Parathyroid adenoma (tissue), 2 donors: ENCODE measurements around the gene OPCML.

Source experiments
- H2AFZ ChIP-seq: fragments of 300-600 bp; sonication (generic); one replicate; pipeline ENCODE4 v1.7.0; 2017; ENCODE audit warnings: antibody characterized with exemption, mild to moderate bottlenecking
- H3K27ac ChIP-seq: fragments of 300-600 bp; sonication (generic); one replicate; pipeline ENCODE4 v1.7.0; 2017
- H3K27me3 ChIP-seq: fragments of 300-600 bp; sonication (generic); one replicate; pipeline ENCODE4 v1.7.0; 2017; ENCODE audit warnings: low read length; ENCODE audit not compliant: control insufficient read depth, insufficient read depth
- H3K36me3 ChIP-seq: fragments of 300-600 bp; sonication (generic); one replicate; pipeline ENCODE4 v1.7.0; 2017; ENCODE audit warnings: low read length; ENCODE audit not compliant: control insufficient read depth, insufficient read depth
- H3K4me1 ChIP-seq: fragments of 300-600 bp; sonication (generic); one replicate; pipeline ENCODE4 v1.7.0; 2017; ENCODE audit warnings: control low read depth
- H3K4me2 ChIP-seq: fragments of 300-600 bp; sonication (generic); one replicate; pipeline ENCODE4 v1.7.0; 2017; ENCODE audit warnings: low read length
- H3K4me3 ChIP-seq: fragments of 300-600 bp; sonication (generic); one replicate; pipeline ENCODE4 v1.7.0; 2017; ENCODE audit warnings: low read depth, low read length
- H3K79me2 ChIP-seq: fragments of 300-600 bp; sonication (generic); one replicate; pipeline ENCODE4 v1.7.0; 2017; ENCODE audit warnings: control low read depth
- H3K9ac ChIP-seq: fragments of 300-600 bp; sonication (generic); one replicate; pipeline ENCODE4 v1.7.0; 2017; ENCODE audit warnings: mild to moderate bottlenecking
- H3K9me3 ChIP-seq: fragments of 300-600 bp; sonication (generic); one replicate; pipeline ENCODE4 v1.7.0; 2017; ENCODE audit warnings: low read length; ENCODE audit not compliant: control insufficient read depth
- CTCF ChIP-seq: fragments of 300-600 bp; sonication (generic); IDR thresholded peaks from one replicate; pipeline ENCODE4 v1.7.0; 2017; ENCODE audit warnings: antibody characterized with exemption, mild to moderate bottlenecking
- donor health status: primary hyperparathyroidism.

The OPCML gene

GRCh38 chr11:132993991-132994502 lies 538.3 kb downstream of the OPCML start:
- no peak for TF ChIP-seq CTCF
- Histone ChIP-seq H3K4me2 (no peak overlapping the region), H3K9ac (no peak overlapping the region), H2AFZ (no peak overlapping the region), H3K79me2 (no peaks in the 10 kb centered on the region), H3K36me3 (no peaks in the 10 kb centered on the region), H3K4me1 (no peaks in the 10 kb centered on the region), H3K4me3 (no peak overlapping the region), H3K27ac (no peak overlapping the region), H3K27me3 (no peaks in the 10 kb centered on the region), H3K9me3 (no peaks in the 10 kb centered on the region)

GRCh38 chr11:132992838-132993631 lies 539.3 kb downstream of the OPCML start:
- H3K79me2 ChIP-seq, result no peaks in the 10 kb centered on the region
- H2AFZ ChIP-seq, result no peak overlapping the region
- H3K4me1 ChIP-seq, result no peaks in the 10 kb centered on the region
- no peak overlapping the region for H3K27ac ChIP-seq
- TF ChIP-seq CTCF, result no peak
- H3K4me3 ChIP-seq, result no peak overlapping the region
- no peaks in the 10 kb centered on the region for H3K27me3 ChIP-seq
- H3K9me3 ChIP-seq, result no peaks in the 10 kb centered on the region
- no peaks in the 10 kb centered on the region for H3K36me3 ChIP-seq
- no peak overlapping the region for H3K4me2 ChIP-seq
- H3K9ac ChIP-seq, result no peak overlapping the region

- Histone ChIP-seq H3K9ac (no peak overlapping the region), H3K9me3 (no peaks in the 10 kb centered on the region), H3K4me1 (no peaks in the 10 kb centered on the region), H3K27me3 (no peaks in the 10 kb centered on the region), H3K27ac (no peak overlapping the region), H3K4me2 (no peak overlapping the region), H3K36me3 (no peaks in the 10 kb centered on the region), H3K79me2 (no peaks in the 10 kb centered on the region), H2AFZ (no peak overlapping the region), H3K4me3 (no peak overlapping the region)
- TF ChIP-seq CTCF, result no peak
These were observed 543.9 kb downstream of the OPCML start for GRCh38 chr11:132988411-132988810.

- H3K79me2 ChIP-seq, result no peaks in the 10 kb centered on the region
- no peaks in the 10 kb centered on the region for H3K9me3 ChIP-seq
- no peak for TF ChIP-seq CTCF
- H3K27me3 ChIP-seq, result no peaks in the 10 kb centered on the region
- no peaks in the 10 kb centered on the region for H3K36me3 ChIP-seq
- no peak overlapping the region for H3K27ac ChIP-seq
- no peak overlapping the region for H3K9ac ChIP-seq
- H3K4me3 ChIP-seq, result no peak overlapping the region
- H3K4me1 ChIP-seq, result no peaks in the 10 kb centered on the region
- no peak overlapping the region for H3K4me2 ChIP-seq
- H2AFZ ChIP-seq, result no peak overlapping the region
These were observed 544.4 kb downstream of the OPCML start for GRCh38 chr11:132987936-132988335.

GRCh38 chr11:132983641-132983978 lies 548.7 kb downstream of the OPCML start:
- no peaks in the 10 kb centered on the region for H3K9me3 ChIP-seq
- no peak overlapping the region for H2AFZ ChIP-seq
- no peaks in the 10 kb centered on the region for H3K36me3 ChIP-seq
- no peaks in the 10 kb centered on the region for H3K79me2 ChIP-seq
- H3K4me1 ChIP-seq, result no peaks in the 10 kb centered on the region
- no peak overlapping the region for H3K9ac ChIP-seq
- no peak overlapping the region for H3K4me2 ChIP-seq
- H3K4me3 ChIP-seq, result no peak overlapping the region
- no peak overlapping the region for H3K27ac ChIP-seq
- H3K27me3 ChIP-seq, result no peaks in the 10 kb centered on the region
- no peak for TF ChIP-seq CTCF
